Measurements from ENCODE around the gene ATG101.

The ATG101 gene

GRCh38 chr12:52042706-52043385 lies 26.9 kb upstream of the ATG101 start:
- DNase-seq = no peak

- DNase-seq = no peak
Measured at GRCh38 chr12:52043386-52044212, 26.2 kb upstream of the ATG101 start.

GRCh38 chr12:52044292-52044983 lies 25.3 kb upstream of the ATG101 start:
- DNase-seq = no peak

GRCh38 chr12:52045794-52046199 lies 24.0 kb upstream of the ATG101 start:
- peak; percentile 66 for DNase-seq

- DNase-seq = no peak
Measured at GRCh38 chr12:52046859-52047258, 22.9 kb upstream of the ATG101 start.

- no peak for DNase-seq
Measured at GRCh38 chr12:52049286-52049685, 20.5 kb upstream of the ATG101 start.

GRCh38 chr12:52049688-52050087 lies 20.1 kb upstream of the ATG101 start:
- no peak for DNase-seq

- DNase-seq = no peak
Measured at GRCh38 chr12:52050116-52050757, 19.5 kb upstream of the ATG101 start.

GRCh38 chr12:52050758-52051541 lies 18.8 kb upstream of the ATG101 start, which contains the start of gene NR4A1:
Gene NR4A1 (plus strand): TSS chr12:52051442. CDS start chr12:52054329, 2,887 bp downstream.
- peak; percentile 71 for DNase-seq

- no peak for DNase-seq
Measured at GRCh38 chr12:52052468-52053186, 17.2 kb upstream of the ATG101 start.

GRCh38 chr12:52053536-52054209 lies 16.1 kb upstream of the ATG101 start:
- no peak for DNase-seq

GRCh38 chr12:52054231-52054832 lies 15.4 kb upstream of the ATG101 start:
- DNase-seq = no peak

GRCh38 chr12:52054833-52055730 lies 14.7 kb upstream of the ATG101 start:
- no peak for DNase-seq

- DNase-seq = no peak
Measured at GRCh38 chr12:52055731-52056711, 13.8 kb upstream of the ATG101 start.

- DNase-seq = no peak
Measured at GRCh38 chr12:52056801-52057637, 12.8 kb upstream of the ATG101 start.

GRCh38 chr12:52057638-52058576 lies 11.9 kb upstream of the ATG101 start:
- no peak for DNase-seq
